Caco-2 (cell line): ENCODE results near the gene PRKAG2. TPM values are rescaled to one million over a fixed set of nuclear protein-coding genes. Genes with fewer than 3 reads are reported as not detected.

ENCODE experiments used
- BruUV-seq: library from RNA; stranded (reverse); fragments of 400-500 nt; replicated peaks from 2 replicates; lab custom pipeline; 2021; lab: Mats Ljungman, UMichigan
- CTCF ChIA-PET: fragments of 300-600 bp; sonication (Branson Sonifier 250); formaldehyde crosslinking; loops from one replicate; lab custom pipeline; 2022; ENCODE audit warnings: antibody characterized with exemption; lab: Charles Lee
- POLR2A ChIA-PET: fragments of 300-600 bp; sonication (Branson Sonifier 250); formaldehyde crosslinking; loops from one replicate; lab custom pipeline; 2022; ENCODE audit warnings: antibody characterized with exemption; lab: Charles Lee
- DNase-seq, 2 experiments: peaks; one replicate each; pipeline versions ENCODE4 v3.0.0 to v3.0.0-alpha.2; 2020 to 2022
- H3K27me3 ChIP-seq: replicated peaks from 2 replicates; pipeline ENCODE4 v1.6.0; 2011; ENCODE audit warnings: low read length; ENCODE audit not compliant: control insufficient read depth, insufficient read depth
- H3K36me3 ChIP-seq: 2 replicates; pipeline ENCODE4 v1.5.1; 2011; ENCODE audit warnings: low read length; ENCODE audit not compliant: control insufficient read depth, insufficient read depth
- H3K4me1 ChIP-seq: fragments of 250-450 bp; sonication (Bioruptor Pico); 2 replicates; pipeline ENCODE4 v1.5.1; 2020; ENCODE audit warnings: mild to moderate bottlenecking
- H3K4me3 ChIP-seq: 2 replicates; pipeline ENCODE4 v1.5.1; 2011; ENCODE audit warnings: low read depth, mild to moderate bottlenecking, control low read depth, low read length
- H3K9me3 ChIP-seq: fragments of 250-450 bp; sonication (Bioruptor Pico); 2 replicates; pipeline ENCODE4 v1.5.1; 2020; ENCODE audit warnings: mild to moderate bottlenecking, moderate library complexity
- H3K27ac Mint-ChIP-seq: one replicate; pipeline ENCODE4 v1.8.0; 2022; ENCODE audit warnings: mixed read lengths; ENCODE audit not compliant: unreplicated experiment
- H3K27me3 Mint-ChIP-seq: one replicate; pipeline ENCODE4 v1.8.0; 2022; ENCODE audit warnings: mixed read lengths; ENCODE audit not compliant: insufficient read depth, unreplicated experiment
- H3K36me3 Mint-ChIP-seq: one replicate; pipeline ENCODE4 v1.8.0; 2022; ENCODE audit warnings: mild to moderate bottlenecking, mixed read lengths; ENCODE audit not compliant: insufficient read depth, unreplicated experiment
- H3K4me1 Mint-ChIP-seq: one replicate; pipeline ENCODE4 v1.8.0; 2022; ENCODE audit warnings: low read depth, mixed read lengths; ENCODE audit not compliant: unreplicated experiment
- H3K4me3 Mint-ChIP-seq: one replicate; pipeline ENCODE4 v1.8.0; 2022; ENCODE audit warnings: mild to moderate bottlenecking, moderate library complexity, mixed read lengths; ENCODE audit not compliant: unreplicated experiment
- H3K9me3 Mint-ChIP-seq: one replicate; pipeline ENCODE4 v1.8.0; 2022; ENCODE audit warnings: mixed read lengths; ENCODE audit not compliant: unreplicated experiment
- intact Hi-C: fragments of 100-400 bp; cut with micrococcal nuclease; formaldehyde crosslinking; loops from one replicate; pipeline ENCODE4 v1.10.0; 2022; ENCODE audit not compliant: unreplicated experiment
- total RNA-seq: library from RNA; stranded (reverse); gene quantifications from 2 replicates; pipeline ENCODE4 v1.2.3, GENCODE V29; 2022
- TF ChIP-seq, protein P1 (sequence below), 2 experiments: fragments of 200-600 bp in 1 of 2; IDR thresholded peaks; 1 replicate in 1 of 2; 2 replicates in 1 of 2; pipeline versions ENCODE4 v1.5.1 to v1.8.0; 2011 to 2022; ENCODE audit warnings: antibody characterized with exemption in 1 of 2, control low read depth in 1 of 2, inconsistent platforms in 1 of 2, low read depth in 1 of 2, low read length in 1 of 2, mild to moderate bottlenecking in 1 of 2, moderate library complexity in 1 of 2; ENCODE audit not compliant: insufficient read depth in 1 of 2, severe bottlenecking in 1 of 2, unreplicated experiment in 1 of 2

Gene PRKAG2
- total RNA-seq, 1 experiment from 2014 or later = 15.9 TPM

DNA sequence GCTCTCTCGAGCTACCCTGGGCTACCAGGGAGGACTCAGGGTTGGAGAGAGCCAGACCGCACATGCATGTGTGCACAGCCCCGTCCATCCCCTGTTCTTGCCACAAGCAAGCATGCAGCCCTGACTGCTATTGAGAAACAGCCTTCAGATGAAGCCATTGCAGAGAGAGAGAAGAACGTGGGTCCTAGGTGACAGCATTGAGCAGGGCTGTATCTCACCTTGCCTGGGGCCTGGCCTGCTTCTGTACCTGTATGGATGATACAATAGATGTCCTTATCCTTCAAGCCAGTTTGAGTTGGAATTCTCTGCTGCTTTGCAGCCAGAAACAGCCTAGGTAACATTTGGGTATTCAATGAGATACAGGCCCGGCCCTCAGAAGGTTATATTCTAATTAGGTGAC is 229.9 kb downstream of the PRKAG2 start:
- Histone ChIP-seq H3K4me1 (no peaks in the 10 kb centered on the region), H3K36me3 (no peaks in the 10 kb centered on the region), H3K9me3 (no peaks in the 10 kb centered on the region), H3K4me3 (no peak overlapping the region), H3K27me3 (no peaks in the 10 kb centered on the region)
- Mint-ChIP-seq H3K27ac (no peak overlapping the region), H3K36me3 (no peaks in the 10 kb centered on the region), H3K4me3 (no peak overlapping the region), H3K27me3 (peaks cover 7% of the 10 kb centered on the region), H3K9me3 (no peaks in the 10 kb centered on the region), H3K4me1 (no peaks in the 10 kb centered on the region)
- TF ChIP-seq, protein P1, sequence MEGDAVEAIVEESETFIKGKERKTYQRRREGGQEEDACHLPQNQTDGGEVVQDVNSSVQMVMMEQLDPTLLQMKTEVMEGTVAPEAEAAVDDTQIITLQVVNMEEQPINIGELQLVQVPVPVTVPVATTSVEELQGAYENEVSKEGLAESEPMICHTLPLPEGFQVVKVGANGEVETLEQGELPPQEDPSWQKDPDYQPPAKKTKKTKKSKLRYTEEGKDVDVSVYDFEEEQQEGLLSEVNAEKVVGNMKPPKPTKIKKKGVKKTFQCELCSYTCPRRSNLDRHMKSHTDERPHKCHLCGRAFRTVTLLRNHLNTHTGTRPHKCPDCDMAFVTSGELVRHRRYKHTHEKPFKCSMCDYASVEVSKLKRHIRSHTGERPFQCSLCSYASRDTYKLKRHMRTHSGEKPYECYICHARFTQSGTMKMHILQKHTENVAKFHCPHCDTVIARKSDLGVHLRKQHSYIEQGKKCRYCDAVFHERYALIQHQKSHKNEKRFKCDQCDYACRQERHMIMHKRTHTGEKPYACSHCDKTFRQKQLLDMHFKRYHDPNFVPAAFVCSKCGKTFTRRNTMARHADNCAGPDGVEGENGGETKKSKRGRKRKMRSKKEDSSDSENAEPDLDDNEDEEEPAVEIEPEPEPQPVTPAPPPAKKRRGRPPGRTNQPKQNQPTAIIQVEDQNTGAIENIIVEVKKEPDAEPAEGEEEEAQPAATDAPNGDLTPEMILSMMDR (IDR thresholded peaks at IDR 0.05; ENCODE audit: insufficient read depth in 1 of 2, low read depth in 1 of 2, low read length in 1 of 2, severe bottlenecking in 1 of 2, unreplicated experiment in 1 of 2) = no peak
- CTCF ChIA-PET = no interaction called here
- no peak for DNase-seq
- intact Hi-C loops = no loop called here
- POLR2A ChIA-PET = no interaction called here
- BruUV-seq = no TSS peak

DNA sequence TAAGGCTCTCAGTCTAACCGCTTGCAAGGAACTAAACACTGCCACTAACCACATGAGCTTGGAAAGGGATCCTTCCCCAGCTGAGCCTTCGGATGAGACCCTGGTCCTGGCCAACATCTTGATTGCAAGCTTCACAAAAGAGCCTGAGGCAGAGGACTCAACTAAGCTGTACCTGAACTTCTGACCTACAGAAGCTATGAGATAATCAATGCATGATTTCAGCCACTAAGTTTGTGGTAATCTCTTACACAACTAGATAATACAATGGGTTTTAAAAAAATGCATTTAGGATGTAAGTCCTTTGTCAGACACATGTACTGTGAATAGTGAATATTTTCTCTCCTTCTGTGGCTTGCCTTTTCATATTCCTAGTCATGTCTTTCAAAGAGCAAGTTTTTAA is 231.6 kb downstream of the PRKAG2 start:
- no peaks in the 10 kb centered on the region for H3K36me3 ChIP-seq
- Mint-ChIP-seq H3K27me3 (peaks cover 7% of the 10 kb centered on the region), H3K27ac (no peak overlapping the region), H3K4me1 (no peaks in the 10 kb centered on the region), H3K9me3 (no peaks in the 10 kb centered on the region), H3K4me3 (no peak overlapping the region), H3K36me3 (no peaks in the 10 kb centered on the region)
- TF ChIP-seq, protein P1 (IDR thresholded peaks at IDR 0.05; ENCODE audit: insufficient read depth in 1 of 2, low read depth in 1 of 2, low read length in 1 of 2, severe bottlenecking in 1 of 2, unreplicated experiment in 1 of 2) = no peak
- no peak for DNase-seq
- POLR2A ChIA-PET = no interaction called here
- H3K9me3 ChIP-seq = no peaks in the 10 kb centered on the region
- CTCF ChIA-PET = no interaction called here
- BruUV-seq = no TSS peak
- H3K4me1 ChIP-seq = no peaks in the 10 kb centered on the region
- intact Hi-C loops = no loop called here
- H3K27me3 ChIP-seq = no peaks in the 10 kb centered on the region
- no peak overlapping the region for H3K4me3 ChIP-seq

DNA sequence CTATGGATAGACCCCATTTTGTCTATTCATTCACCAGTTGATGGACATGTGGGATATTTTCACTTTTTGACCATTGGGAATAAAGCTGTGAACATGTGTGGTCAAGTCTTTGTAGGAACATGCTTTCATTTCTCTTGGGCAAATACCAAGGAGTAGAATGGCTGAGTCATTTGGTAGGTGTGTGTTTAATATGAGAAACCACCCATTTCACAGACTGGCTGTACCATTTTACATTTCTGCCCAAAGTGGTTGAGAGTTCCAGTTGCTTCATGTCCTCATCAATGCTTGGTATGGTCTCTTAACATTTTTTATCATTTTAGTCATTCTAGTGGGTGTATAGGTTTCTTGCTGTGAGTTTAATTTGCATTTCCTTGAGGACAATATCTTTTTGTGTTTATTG is 232.4 kb downstream of the PRKAG2 start:
- no peaks in the 10 kb centered on the region for H3K9me3 Mint-ChIP-seq
- peaks cover 7% of the 10 kb centered on the region for H3K27me3 Mint-ChIP-seq
- no peak overlapping the region for H3K4me3 Mint-ChIP-seq
- no peaks in the 10 kb centered on the region for H3K36me3 Mint-ChIP-seq
- ChIA-PET POLR2A (no interaction called here), CTCF (no interaction called here)
- no peak overlapping the region for H3K4me3 ChIP-seq
- BruUV-seq = no TSS peak
- intact Hi-C loops = no loop called here
- no peaks in the 10 kb centered on the region for H3K4me1 ChIP-seq
- H3K27me3 ChIP-seq = no peaks in the 10 kb centered on the region
- H3K27ac Mint-ChIP-seq = no peak overlapping the region
- no peaks in the 10 kb centered on the region for H3K36me3 ChIP-seq
- H3K4me1 Mint-ChIP-seq = no peaks in the 10 kb centered on the region
- TF ChIP-seq, protein P1 (IDR thresholded peaks at IDR 0.05; ENCODE audit: insufficient read depth in 1 of 2, low read depth in 1 of 2, low read length in 1 of 2, severe bottlenecking in 1 of 2, unreplicated experiment in 1 of 2) = no peak
- no peak for DNase-seq
- H3K9me3 ChIP-seq = no peaks in the 10 kb centered on the region
